Measurements from ENCODE around the gene YWHAE. TPM values are rescaled to one million over a fixed set of nuclear protein-coding genes. Genes with fewer than 3 reads are reported as not detected.
A peak's percentile ranks its signal among the peaks of the same experiment; 100 is the strongest.

Gene YWHAE
- total and polyA plus RNA-seq, 9 of the 15 experiments (the other 6 are each of a cell fraction or from before 2014, with no cell fraction given) = 184 to 727 (median 448) TPM

GRCh38 chr17:1438593-1439083 lies 38.6 kb upstream of the YWHAE start (continued):
- TF ChIP-seq ZNF407 (IDR thresholded peaks at IDR 0.05; ENCODE audit: low read depth) (no peak), ZNF395 (CRISPR knock-in tag; IDR thresholded peaks at IDR 0.05) (no peak), MNT (conservative IDR thresholded peaks at IDR 0.05) (0 out of 4 replicates have a peak, but pooled peaks of 1 of the 2 experiments have one; percentile 35), RFX1 (IDR thresholded peaks at IDR 0.05) (no peak), SMAD1 (IDR thresholded peaks at IDR 0.05; ENCODE audit: low read depth, low read length, partially characterized antibody) (no peak), MEF2D (tag; conservative IDR thresholded peaks at IDR 0.05; ENCODE audit: low read depth) (no peak), HNRNPUL1 (IDR thresholded peaks at IDR 0.05; ENCODE audit: low read length) (no peak), BCOR (IDR thresholded peaks at IDR 0.05) (peak; percentile 74), XRCC5 (IDR thresholded peaks at IDR 0.05; ENCODE audit: low read depth, low read length) (no peak), MAFG (tag; conservative IDR thresholded peaks at IDR 0.05) (peak; percentile 86), FOXP1 (CRISPR knock-in tag; IDR thresholded peaks at IDR 0.05) (no peak)

Measured in K562 (cell line).